Inflammatory macrophage treated with lipopolysaccharide for 4 hours (primary cell): ENCODE measurements around the gene CACNG5.

ENCODE experiments used
- DNase-seq: peaks from one replicate; pipeline ENCODE4 v3.0.0-alpha.2; 2020

CACNG5 gene

GRCh38 chr17:66826856-66827255, 8.1 kb upstream of the CACNG5 start:
- DNase-seq: no peak

DNA sequence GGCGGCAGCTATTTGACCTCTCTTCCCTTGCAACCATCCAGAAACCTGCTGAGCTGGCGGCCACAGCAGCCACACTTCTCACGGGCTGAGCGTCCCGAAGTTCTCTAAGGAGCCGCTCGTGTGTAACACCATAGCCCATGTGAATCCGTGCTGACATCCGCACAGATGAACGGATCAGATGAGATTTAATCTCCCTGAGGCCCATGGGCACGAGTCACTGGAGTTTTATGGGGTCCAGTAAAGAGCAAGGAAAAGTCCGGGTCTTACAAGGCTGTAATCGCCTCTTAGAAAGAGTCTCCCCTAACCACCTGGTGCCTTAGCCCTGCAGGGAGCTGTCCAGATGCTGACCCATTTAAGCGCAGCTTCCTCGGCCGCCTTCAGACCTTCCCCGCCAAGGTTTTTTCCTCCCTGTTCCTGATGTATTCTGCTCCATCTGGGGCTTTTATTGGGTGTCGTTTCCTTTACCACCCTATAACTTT, 5.5 kb upstream of the CACNG5 start:
- no peak for DNase-seq

DNA sequence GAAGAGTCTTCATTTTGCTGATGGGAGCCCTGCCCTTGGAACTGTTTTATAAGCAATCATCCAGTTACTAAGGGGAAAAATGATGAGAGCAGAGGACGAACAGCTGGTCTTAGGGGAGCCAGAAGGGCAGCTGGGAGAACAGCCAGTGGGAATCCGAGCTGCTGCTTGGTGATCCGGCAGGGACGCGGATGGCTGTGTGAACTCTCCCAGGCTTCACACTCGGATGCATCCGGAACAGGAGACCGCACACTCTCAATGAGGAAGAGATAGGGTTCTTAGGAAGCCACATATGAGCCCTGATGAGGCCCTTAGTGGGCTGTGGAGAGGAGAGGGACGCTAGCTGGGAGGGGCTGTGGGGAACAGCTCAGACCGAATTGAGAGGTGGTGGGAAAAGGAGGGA, 5.0 kb upstream of the CACNG5 start:
- DNase-seq: no peak

GRCh38 chr17:66830451-66830850, 4.5 kb upstream of the CACNG5 start:
- DNase-seq: no peak

- no peak for DNase-seq
These were observed 3.3 kb upstream of the CACNG5 start for GRCh38 chr17:66831383-66832210.

- DNase-seq: no peak
These were observed 1.7 kb upstream of the CACNG5 start for GRCh38 chr17:66833201-66833600.

DNA sequence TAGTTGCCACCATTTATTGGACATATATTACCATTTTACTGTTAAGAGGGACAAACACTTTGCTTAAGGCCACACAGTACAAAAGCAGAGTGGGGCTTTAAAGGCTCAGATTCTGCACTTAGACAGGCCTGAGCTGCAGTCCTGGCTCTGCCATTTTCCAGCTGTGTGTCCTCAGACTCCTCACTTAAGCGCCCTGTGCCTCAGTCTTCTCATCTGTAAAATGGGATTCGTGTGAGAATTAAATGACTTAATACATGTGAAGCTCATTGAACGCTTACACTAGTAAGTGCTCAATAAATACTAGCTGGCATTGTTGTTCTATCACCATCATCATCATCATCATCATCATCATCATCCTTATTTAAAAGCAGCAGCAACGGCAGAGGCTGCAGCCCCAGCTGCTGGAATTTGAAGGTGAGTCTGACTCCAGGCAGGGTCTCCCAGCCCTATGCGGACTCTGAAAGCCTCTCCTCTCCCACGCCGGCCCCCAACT, 445 bp upstream of the CACNG5 start:
- no peak for DNase-seq

- no peak for DNase-seq
These were observed 559 bp downstream of the CACNG5 start for GRCh38 chr17:66835476-66835875.

GRCh38 chr17:66836063-66837005, 1.4 kb downstream of the CACNG5 start:
- no peak for DNase-seq

GRCh38 chr17:66837226-66837625, 2.3 kb downstream of the CACNG5 start:
- no peak for DNase-seq

DNA sequence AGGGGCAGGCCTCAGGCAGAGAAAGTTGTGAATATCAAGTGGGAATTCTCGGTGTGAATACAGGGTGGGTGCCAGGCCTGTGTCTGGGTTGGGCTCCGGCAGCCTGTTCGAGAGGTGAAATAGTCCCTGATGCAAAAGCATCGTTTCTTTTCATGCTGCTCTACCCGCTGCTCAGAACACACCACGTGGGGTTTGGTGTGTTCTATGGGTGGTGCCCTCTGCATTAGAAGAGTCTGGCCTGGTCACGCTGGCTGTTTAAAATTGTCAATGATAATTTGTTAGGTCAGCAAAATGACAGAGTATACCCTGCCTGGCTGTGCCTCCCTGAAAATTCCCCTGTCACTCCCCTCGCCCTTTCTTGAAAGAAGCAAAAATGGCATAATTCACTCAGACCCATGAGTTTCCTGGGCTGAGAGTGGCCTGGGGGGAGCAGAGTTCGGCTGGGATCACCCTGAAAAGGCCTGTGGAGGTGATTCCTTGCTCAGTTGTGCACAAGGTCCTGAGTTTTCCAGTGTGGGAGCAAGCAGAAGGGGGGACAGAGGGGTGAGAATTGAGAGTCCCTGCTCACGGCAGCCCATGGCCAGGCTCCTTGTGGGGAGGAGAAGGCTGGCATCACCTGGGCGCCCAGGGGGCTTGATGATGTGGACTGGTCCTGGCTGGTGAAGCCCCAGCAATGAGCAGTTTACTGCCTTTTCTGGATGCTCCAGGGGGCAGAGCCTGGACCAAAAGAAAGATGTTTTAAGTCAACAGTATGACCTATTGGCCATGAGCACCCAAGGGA, 3.2 kb downstream of the CACNG5 start:
- DNase-seq: no peak

- DNase-seq: no peak
These were observed 4.7 kb downstream of the CACNG5 start for GRCh38 chr17:66839616-66840015.

GRCh38 chr17:66840061-66840460, 5.1 kb downstream of the CACNG5 start:
- DNase-seq: no peak

DNA sequence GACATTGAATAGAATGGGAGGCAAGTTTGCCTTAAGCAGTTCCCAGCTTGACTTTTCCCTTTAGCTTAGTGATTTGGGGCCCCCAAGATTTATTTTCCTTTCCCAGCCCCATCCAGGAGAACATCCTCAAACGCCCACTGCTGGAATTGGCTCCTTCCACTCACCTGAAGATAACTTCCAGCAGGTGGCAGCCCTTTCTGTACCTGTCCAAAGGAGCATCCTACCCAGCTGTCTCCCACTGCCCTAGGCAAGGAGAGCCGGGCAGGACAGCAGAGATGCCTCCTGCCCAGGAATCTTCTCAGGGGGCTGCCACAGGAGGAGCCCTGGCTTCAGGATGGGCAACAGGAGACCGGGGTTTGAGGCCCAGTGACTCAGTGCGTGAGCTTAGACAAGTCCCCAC, 6.4 kb downstream of the CACNG5 start:
- no peak for DNase-seq

DNA sequence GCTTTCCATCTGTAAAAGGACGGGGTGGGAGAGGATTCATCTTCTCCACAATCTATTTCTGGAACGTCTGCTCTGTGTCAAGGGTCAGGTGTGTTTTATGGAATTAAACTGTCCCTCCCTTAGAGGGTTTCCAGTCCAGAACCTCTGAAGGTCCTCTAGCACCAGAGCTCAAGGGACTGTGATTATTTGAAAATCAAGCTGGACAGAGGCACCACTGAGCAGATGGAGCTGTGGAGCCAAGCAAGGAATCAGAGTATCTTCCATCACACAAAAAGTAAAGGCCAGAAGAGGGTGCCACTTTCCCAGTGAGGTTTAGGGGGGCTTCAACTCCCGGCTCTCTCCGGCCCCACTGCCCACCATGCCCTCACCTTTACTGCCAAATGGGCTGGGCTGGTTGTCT, 6.8 kb downstream of the CACNG5 start:
- no peak for DNase-seq

DNA sequence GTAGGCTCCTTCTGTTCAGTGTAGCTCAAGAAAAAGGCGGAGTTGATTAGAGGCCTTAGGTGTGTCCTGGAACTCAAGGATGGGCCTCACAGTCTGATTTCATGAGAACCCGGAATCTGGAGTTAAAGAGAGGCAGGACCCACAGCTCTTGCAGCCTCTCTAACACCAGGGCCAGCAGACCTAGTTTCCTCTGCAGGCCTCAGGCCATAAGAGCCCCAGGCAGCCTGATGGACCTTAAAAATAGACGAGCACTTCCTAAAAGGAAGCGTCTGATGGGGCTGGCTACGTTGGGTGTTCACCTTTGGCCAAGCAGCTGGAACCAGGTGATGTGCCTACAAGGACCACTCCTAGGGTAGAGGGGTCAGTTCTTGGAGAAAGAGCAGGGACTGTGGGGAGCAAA, 7.6 kb downstream of the CACNG5 start:
- no peak for DNase-seq

- DNase-seq: no peak
These were observed 8.0 kb downstream of the CACNG5 start for GRCh38 chr17:66842959-66843358.

- no peak for DNase-seq
These were observed 8.7 kb downstream of the CACNG5 start for GRCh38 chr17:66843627-66844026.

DNA sequence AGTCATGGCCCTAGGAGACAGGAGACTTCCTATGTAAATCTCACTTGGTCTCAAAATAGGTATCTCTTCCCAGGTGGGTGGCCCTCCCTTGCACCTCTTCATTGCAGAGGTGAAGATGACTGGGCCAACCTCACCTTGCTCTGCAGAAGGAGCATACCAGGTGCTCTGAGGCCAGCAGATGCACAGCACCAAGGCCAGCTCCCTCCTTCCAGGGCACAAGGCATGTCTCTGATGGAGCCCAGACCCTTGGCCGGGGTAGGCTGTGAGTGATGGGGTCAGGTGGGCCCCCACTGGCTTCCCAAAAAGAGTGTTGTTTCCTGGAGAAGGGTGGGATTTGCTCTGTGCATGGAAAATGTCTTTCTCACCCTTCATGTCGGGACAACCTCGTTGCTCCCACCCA, 12.8 kb downstream of the CACNG5 start:
- DNase-seq: no peak

DNA sequence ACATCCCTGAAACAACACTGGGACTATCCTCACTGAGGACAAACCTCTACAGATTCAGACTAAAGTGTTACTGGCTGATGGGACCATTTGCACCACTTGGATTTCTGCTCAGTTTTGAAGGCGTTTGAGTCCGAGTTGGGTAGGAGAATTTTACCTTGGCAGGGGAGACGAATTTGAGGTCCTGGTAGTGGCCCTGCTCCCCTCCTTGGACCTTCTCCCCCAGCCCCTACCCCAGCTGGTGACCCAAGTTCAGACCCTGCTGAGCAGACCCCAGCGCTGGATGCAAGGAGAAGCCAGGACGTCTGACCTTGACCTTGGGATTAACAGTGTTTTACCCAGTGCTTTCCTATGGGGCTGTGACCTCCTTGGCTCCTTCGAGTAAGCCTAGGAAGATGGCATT, 13.6 kb downstream of the CACNG5 start:
- no peak for DNase-seq

DNA sequence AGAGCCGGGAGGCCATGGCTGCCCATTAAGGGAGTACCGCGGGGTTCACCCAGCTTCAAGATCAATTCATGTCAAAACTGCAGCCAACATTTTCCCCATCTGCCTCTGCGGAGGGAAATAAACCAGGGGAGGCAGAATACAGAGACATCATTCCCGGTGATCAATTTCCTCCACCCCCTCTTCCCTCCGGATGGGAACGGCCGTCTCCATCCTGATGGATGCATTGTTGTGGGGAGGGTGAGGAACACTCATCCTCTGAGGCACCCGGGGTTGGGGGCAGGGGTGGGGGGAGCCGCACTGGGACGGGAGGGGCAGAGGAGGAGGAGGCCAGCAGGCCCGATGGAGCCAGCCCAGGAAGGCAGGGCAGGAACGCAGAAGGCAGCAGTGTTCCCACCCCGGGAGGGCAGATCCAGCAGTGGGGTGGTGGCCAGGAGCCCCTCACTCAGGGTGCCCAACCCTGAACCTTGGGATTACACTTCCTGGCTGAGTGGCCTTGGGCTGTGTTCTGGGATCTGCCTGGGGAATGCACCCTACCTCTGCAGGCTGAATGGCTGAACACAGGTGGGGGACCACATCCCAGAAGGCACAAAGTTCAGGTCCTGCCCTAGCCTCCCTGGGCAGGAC, 14.2 kb downstream of the CACNG5 start:
- no peak for DNase-seq

DNA sequence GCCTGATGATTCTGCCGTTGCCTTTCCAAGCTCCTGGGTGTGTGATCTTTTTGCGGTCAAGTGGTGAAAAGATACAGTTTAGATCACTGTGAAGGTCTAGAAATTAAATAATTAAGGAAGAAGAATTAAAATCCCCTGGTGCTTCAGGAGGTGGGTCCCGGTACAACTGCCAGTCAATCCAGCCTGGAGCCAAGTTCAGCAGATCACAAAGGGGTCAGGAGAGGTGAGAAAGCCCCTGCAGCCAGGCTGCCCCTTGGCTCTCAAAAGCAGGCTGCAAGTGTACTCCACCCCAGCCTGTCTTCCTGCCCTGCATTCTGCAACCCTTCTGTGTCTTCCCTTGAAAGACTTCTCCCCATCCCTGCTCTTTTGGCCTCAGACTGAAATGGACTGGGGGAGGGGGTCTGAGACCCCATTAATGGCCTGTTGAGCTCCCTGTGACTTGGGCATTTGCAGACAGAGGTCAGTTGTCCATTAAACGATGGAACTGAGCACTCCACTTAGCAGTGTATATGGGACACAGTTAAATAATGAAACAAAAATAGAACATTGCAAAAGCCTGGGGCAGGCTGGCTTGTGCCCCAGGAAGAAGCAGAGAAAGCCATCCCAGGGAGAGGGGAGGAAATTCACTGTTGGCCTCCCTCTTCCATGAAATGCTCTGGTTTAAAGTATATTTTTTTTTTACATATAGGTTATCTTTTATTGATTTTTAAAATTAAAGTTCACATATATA, 15.1 kb downstream of the CACNG5 start:
- no peak for DNase-seq
